Loucy (cell line): ENCODE results near the gene AATK.

Experiments used
- H2AFZ ChIP-seq: fragments of 200-600 bp; sonication (generic); 2 replicates; pipeline ENCODE4 v1.6.0; 2016; ENCODE audit warnings: antibody characterized with exemption, mild to moderate bottlenecking, low read length, moderate library complexity
- H3F3A ChIP-seq: fragments of 200-600 bp; 2 replicates; pipeline ENCODE4 v1.6.0; 2016; ENCODE audit warnings: antibody characterized with exemption, low read depth, mild to moderate bottlenecking
- H3K27me3 ChIP-seq: fragments of 200-600 bp; sonication (generic); 2 replicates; pipeline ENCODE4 v1.6.1; 2014; ENCODE audit warnings: low read length, mild to moderate bottlenecking; ENCODE audit not compliant: insufficient read depth, poor library complexity, severe bottlenecking
- H3K36me3 ChIP-seq: fragments of 200-600 bp; sonication (generic); 2 replicates; pipeline ENCODE4 v1.6.1; 2016; ENCODE audit warnings: low read length; ENCODE audit not compliant: insufficient read depth
- H3K4me1 ChIP-seq: fragments of 200-600 bp; sonication (generic); 2 replicates; pipeline ENCODE4 v1.5.1; 2014; ENCODE audit warnings: low read length, mild to moderate bottlenecking; ENCODE audit not compliant: insufficient read depth, poor library complexity, severe bottlenecking
- H3K4me2 ChIP-seq: fragments of 200-600 bp; sonication (generic); 2 replicates; pipeline ENCODE4 v1.6.0; 2014; ENCODE audit warnings: antibody characterized with exemption, low read length, low read depth, mild to moderate bottlenecking; ENCODE audit not compliant: poor library complexity, severe bottlenecking
- H3K4me3 ChIP-seq: fragments of 200-600 bp; sonication (generic); 2 replicates; pipeline ENCODE4 v1.5.1; 2014; ENCODE audit warnings: low read length, mild to moderate bottlenecking, mixed read lengths; ENCODE audit not compliant: poor library complexity, severe bottlenecking
- H3K79me2 ChIP-seq: fragments of 200-600 bp; sonication (generic); 2 replicates; pipeline ENCODE4 v1.6.1; 2014; ENCODE audit warnings: low read length; ENCODE audit not compliant: insufficient read depth
- H3K9ac ChIP-seq: fragments of 200-600 bp; sonication (generic); 2 replicates; pipeline ENCODE4 v1.6.0; 2014; ENCODE audit warnings: mild to moderate bottlenecking, low read depth, low read length, moderate library complexity; ENCODE audit not compliant: poor library complexity, severe bottlenecking
- H3K9me2 ChIP-seq: fragments of 200-600 bp; sonication (generic); replicated peaks from 2 replicates; pipeline ENCODE4 v1.6.1; 2016; ENCODE audit warnings: low read depth, low read length, mixed read lengths
- H3K9me3 ChIP-seq: fragments of 200-600 bp; sonication (generic); 2 replicates; pipeline ENCODE4 v1.6.1; 2014; ENCODE audit warnings: mild to moderate bottlenecking, antibody characterized with exemption, low read length, low read depth; ENCODE audit not compliant: insufficient read depth
- H4K20me1 ChIP-seq: fragments of 200-600 bp; sonication (generic); 2 replicates; pipeline ENCODE4 v1.6.0; 2014; ENCODE audit warnings: antibody characterized with exemption, low read length, mild to moderate bottlenecking; ENCODE audit not compliant: insufficient read depth, poor library complexity, severe bottlenecking
- CTCF ChIP-seq: fragments of 200-600 bp; sonication (generic); conservative IDR thresholded peaks from 2 replicates; pipeline ENCODE4 v1.5.1; 2014; ENCODE audit warnings: mild to moderate bottlenecking, antibody characterized with exemption, low read length
- EZH2phosphoT487 ChIP-seq: fragments of 200-600 bp; IDR thresholded peaks from 2 replicates; pipeline ENCODE4 v1.6.1; 2018; ENCODE audit warnings: antibody characterized with exemption, mild to moderate bottlenecking, moderate library complexity, borderline replicate concordance

AATK gene

GRCh38 chr17:81179220-81179619, 13.2 kb upstream of the AATK start:
- no peaks in the 10 kb centered on the region for H3K27me3 ChIP-seq
- H2AFZ ChIP-seq = no peak overlapping the region
- H3K4me1 ChIP-seq = no peaks in the 10 kb centered on the region
- no peaks in the 10 kb centered on the region for H4K20me1 ChIP-seq
- H3K9me2 ChIP-seq = no peaks in the 10 kb centered on the region
- TF ChIP-seq EZH2phosphoT487 (no peak), CTCF (no peak)
- no peaks in the 10 kb centered on the region for H3F3A ChIP-seq
- H3K9ac ChIP-seq = no peak overlapping the region
- H3K79me2 ChIP-seq = no peaks in the 10 kb centered on the region
- no peaks in the 10 kb centered on the region for H3K36me3 ChIP-seq
- H3K4me2 ChIP-seq = no peak overlapping the region
- H3K4me3 ChIP-seq = no peak overlapping the region
- no peaks in the 10 kb centered on the region for H3K9me3 ChIP-seq

- Histone ChIP-seq H3K4me3 (no peak overlapping the region), H3K4me1 (no peaks in the 10 kb centered on the region), H3K4me2 (no peak overlapping the region), H3K79me2 (no peaks in the 10 kb centered on the region), H2AFZ (no peak overlapping the region), H3F3A (no peaks in the 10 kb centered on the region), H3K9me2 (no peaks in the 10 kb centered on the region), H3K36me3 (no peaks in the 10 kb centered on the region), H3K9me3 (no peaks in the 10 kb centered on the region), H3K9ac (no peak overlapping the region), H3K27me3 (no peaks in the 10 kb centered on the region), H4K20me1 (no peaks in the 10 kb centered on the region)
- TF ChIP-seq EZH2phosphoT487 (no peak), CTCF (no peak)
Measured at GRCh38 chr17:81178136-81179091, 12.4 kb upstream of the AATK start.

GRCh38 chr17:81176666-81177065, 10.6 kb upstream of the AATK start:
- no peaks in the 10 kb centered on the region for H4K20me1 ChIP-seq
- H3K79me2 ChIP-seq = no peaks in the 10 kb centered on the region
- no peaks in the 10 kb centered on the region for H3K27me3 ChIP-seq
- no peaks in the 10 kb centered on the region for H3K9me3 ChIP-seq
- H3K9ac ChIP-seq = no peak overlapping the region
- H3F3A ChIP-seq = no peaks in the 10 kb centered on the region
- H3K4me2 ChIP-seq = no peak overlapping the region
- H2AFZ ChIP-seq = no peak overlapping the region
- H3K36me3 ChIP-seq = no peaks in the 10 kb centered on the region
- TF ChIP-seq CTCF = no peak
- no peak for TF ChIP-seq EZH2phosphoT487
- no peaks in the 10 kb centered on the region for H3K4me1 ChIP-seq
- H3K9me2 ChIP-seq = no peaks in the 10 kb centered on the region
- H3K4me3 ChIP-seq = no peak overlapping the region
